GM12874 (cell line): Measurements from ENCODE around the gene CLMN.

Experiments used
- TF ChIP-seq, protein P1 (sequence below): IDR thresholded peaks from 2 replicates; pipeline ENCODE4 v1.5.1; 2011; ENCODE audit warnings: low read depth, mild to moderate bottlenecking, control low read depth, low read length, moderate library complexity; ENCODE audit not compliant: insufficient read depth

CLMN gene

DNA sequence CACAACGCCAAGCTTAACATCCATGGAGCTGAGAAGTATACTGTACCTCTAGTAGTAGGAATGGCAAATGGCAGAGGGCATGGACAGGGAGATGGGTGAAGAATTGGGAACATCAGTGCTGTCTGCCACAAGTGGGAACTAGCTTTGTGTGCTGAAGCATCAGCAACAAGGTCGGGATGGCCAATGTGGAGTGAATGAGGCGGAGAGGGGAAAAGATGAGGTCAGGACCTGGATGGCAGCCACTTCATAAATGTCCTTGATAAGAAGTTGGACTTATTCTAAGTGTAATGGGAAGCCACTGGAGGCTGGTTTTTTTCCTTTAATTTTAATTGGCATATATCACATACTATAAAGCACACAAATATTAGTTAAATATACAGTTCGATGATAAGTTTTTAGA, 21.9 kb upstream of the CLMN start:
- TF ChIP-seq, protein P1, sequence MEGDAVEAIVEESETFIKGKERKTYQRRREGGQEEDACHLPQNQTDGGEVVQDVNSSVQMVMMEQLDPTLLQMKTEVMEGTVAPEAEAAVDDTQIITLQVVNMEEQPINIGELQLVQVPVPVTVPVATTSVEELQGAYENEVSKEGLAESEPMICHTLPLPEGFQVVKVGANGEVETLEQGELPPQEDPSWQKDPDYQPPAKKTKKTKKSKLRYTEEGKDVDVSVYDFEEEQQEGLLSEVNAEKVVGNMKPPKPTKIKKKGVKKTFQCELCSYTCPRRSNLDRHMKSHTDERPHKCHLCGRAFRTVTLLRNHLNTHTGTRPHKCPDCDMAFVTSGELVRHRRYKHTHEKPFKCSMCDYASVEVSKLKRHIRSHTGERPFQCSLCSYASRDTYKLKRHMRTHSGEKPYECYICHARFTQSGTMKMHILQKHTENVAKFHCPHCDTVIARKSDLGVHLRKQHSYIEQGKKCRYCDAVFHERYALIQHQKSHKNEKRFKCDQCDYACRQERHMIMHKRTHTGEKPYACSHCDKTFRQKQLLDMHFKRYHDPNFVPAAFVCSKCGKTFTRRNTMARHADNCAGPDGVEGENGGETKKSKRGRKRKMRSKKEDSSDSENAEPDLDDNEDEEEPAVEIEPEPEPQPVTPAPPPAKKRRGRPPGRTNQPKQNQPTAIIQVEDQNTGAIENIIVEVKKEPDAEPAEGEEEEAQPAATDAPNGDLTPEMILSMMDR = no peak

DNA sequence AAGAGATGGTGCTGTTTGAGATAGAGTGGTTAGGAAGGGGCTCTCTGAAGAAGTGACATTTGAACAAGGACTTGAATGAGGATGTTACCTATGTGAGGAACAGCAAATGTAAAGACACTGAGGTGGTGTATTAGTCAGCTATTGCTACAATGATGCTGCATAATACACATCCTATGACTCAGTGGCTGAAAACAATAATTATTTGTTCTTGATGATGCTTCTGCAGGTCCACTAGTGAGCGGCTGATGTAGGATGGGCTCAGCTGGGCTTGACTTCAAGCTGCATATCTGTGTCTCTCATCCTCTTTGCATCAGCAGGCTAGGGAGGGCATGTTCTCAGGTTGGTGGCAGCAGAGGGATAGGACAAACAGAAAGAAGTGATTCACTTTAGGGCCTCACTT, 21.4 kb upstream of the CLMN start:
- TF ChIP-seq, protein P1 = no peak

DNA sequence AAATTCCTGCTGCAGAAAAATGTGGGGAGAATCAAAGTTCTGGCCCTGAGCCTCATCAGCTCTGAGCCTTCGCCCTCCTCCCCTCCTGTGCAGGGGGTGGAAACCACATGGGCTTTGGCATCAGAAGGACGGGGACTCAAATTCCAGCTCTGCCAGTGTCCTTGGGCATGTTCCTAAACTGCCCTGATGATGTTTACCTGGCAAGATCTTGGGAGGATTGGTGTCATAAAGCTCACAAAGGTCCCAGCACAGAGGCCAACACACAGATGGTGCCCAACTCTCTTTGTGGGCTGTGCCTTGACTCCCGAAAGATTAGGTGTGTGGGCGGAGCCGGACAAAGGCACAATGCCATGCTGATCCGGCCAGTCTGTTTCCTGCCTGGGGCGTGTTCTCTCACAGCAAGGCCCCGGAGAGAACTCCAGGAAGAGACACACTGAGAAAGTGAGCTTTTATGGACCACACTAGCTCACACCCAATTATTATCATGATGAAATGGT, 20.5 kb upstream of the CLMN start:
- TF ChIP-seq, protein P1 = no peak

DNA sequence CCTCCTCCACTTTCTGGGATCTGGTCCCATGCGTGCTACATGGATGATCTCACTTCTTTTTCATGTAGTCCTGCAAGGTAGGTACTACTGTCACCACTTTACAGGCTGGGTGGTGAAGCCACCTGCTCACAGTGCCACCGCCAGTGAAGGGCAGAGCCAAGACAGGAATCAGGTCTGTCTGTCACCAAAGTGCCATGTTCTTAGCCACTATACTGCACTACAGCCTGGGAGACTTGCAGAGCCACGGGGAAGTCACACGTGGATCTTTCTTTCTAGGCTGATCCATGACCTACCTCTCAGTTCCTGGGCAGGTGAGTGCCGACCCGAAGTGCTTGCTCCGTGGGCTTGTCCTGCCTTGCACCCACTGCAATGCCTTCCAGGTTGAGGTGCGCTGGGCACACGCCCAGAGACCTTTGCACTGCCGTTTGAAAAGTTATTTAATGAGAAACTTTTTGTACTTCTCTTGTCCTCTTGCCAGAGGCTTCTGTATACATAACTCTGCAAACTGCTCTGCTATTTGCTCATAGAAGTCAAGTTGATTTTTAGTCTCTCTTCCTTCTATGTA, 19.7 kb upstream of the CLMN start:
- TF ChIP-seq, protein P1 = no peak

DNA sequence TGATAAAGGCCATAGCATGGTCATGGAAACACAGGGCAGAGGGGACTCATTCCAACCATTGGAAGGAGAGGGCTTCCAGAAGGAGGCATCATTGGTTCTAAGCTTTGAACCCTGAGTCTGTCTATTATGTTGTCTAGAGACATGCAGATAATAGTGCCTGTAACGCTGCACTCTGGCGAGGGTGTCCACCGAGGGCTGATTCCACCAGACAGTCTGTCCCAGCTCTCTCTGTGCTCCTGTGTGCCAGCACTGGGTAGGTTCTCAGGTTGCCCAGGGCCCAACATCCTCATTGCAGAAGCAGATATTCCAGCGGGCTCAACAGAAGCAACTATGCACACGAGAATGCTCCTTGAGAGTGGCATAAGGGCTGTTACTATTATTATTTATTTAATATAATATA, 18.7 kb upstream of the CLMN start:
- TF ChIP-seq, protein P1 = no peak

DNA sequence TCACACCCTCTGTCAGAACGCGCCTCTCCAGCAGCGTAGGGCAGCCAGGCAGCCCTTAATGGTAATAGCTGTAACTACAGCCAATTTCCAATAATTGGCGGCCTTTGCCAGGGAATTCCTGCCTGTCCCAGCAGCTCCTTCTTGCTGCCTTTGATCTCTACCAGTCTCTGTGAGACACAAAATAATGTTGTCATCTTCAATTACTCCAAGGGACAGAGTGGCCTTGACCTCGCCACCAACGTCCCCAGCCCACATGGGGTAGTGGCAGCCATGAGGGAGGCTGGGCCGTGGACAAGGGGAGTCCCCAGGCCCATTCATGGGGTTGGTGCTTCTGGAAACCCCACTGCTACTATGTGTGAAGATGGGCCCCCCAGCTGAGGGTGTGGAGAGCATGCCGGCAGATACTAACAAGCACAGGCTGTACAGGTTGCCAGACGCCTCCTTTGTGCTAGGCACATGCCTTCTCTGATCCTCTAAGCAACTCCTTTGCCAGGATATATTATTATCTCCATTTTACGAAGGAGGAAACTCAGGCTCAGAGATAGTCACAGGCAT, 17.4 kb upstream of the CLMN start:
- TF ChIP-seq, protein P1 = no peak

DNA sequence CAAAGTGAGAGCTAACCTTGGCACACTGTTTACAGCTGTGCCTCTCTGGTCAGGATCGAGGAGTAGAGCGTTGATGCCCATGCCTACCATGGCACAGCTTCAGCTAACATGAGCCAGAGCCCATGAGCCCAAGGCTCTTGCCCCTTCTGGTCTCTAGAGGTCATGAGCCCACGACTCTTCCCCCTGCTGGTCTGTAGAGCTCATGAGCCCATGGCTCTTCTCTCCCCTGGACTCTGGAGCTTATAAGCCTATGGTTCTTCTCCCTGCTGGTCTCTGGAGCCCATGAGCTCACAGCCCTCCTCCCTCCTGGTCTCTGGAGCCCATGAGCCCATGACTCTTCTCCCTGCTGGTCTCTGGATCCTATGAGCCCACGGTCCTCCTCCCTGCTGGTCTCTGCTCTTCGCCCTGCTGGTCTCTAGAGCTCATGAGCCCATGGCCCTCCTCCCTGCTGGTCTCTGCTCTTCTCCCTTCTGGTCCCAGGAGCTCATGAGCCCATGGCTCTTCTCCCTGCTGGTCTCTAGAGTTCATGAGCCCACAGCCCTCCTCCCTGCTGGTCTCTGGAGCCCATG, 16.6 kb upstream of the CLMN start:
- TF ChIP-seq, protein P1 = no peak
